ENCODE data around the gene ATXN7L3B. TPM values are rescaled to one million over a fixed set of nuclear protein-coding genes. Genes with fewer than 3 reads are reported as not detected.
"Not testable (repeated sequence)": the region's sequence is repeated elsewhere in the genome, so short reads cannot be mapped to it uniquely, and the experiment has no call there.

The ATXN7L3B gene
- 13.1 and 20.5 TPM in 2 replicates for total RNA-seq

GRCh38 chr12:74537707-74538385 is at the start of gene ATXN7L3B:
TSS of gene ATXN7L3B (plus strand) at chr12:74537835. CDS start at chr12:74538113, 278 bp downstream.
- TF ChIP-seq, protein P1, sequence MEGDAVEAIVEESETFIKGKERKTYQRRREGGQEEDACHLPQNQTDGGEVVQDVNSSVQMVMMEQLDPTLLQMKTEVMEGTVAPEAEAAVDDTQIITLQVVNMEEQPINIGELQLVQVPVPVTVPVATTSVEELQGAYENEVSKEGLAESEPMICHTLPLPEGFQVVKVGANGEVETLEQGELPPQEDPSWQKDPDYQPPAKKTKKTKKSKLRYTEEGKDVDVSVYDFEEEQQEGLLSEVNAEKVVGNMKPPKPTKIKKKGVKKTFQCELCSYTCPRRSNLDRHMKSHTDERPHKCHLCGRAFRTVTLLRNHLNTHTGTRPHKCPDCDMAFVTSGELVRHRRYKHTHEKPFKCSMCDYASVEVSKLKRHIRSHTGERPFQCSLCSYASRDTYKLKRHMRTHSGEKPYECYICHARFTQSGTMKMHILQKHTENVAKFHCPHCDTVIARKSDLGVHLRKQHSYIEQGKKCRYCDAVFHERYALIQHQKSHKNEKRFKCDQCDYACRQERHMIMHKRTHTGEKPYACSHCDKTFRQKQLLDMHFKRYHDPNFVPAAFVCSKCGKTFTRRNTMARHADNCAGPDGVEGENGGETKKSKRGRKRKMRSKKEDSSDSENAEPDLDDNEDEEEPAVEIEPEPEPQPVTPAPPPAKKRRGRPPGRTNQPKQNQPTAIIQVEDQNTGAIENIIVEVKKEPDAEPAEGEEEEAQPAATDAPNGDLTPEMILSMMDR (conservative IDR thresholded peaks at IDR 0.05; ENCODE audit: low read depth, low read length) = peak; percentile 10
- peak within 1 kb of the TSS; percentile 64 for H3K4me3 ChIP-seq (ENCODE audit: low read depth, low read length)
- DNase-seq (ENCODE audit: low read depth) = peak; percentile 57

GRCh38 chr12:74488134-74488533 is 49.5 kb upstream of the ATXN7L3B start:
- no peak overlapping the region for H3K4me3 ChIP-seq (ENCODE audit: low read depth, low read length)
- TF ChIP-seq, protein P1 (conservative IDR thresholded peaks at IDR 0.05; ENCODE audit: low read depth, low read length) = no peak
- no peak for DNase-seq (ENCODE audit: low read depth)

DNA sequence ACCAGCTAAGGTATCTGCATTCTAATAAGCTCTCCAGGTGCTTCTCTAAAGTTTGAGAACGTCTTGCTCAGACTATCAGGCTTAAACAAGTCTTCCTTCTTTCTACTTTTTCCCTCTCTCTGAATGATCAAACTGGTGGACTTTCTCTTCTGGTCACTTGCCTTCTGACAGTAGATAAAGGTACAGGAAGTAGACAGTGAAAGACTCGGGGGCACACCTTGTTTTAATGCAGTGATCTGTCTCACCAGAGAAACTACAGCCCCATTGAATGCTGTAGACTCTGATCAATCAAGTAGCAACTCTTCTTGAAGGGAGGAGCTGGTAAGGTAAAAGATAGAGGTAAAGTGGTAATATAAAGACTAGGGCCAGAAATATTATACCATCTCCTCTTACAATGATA is 48.1 kb upstream of the ATXN7L3B start:
- DNase-seq (ENCODE audit: low read depth) = no peak
- no peak overlapping the region for H3K4me3 ChIP-seq (ENCODE audit: low read depth, low read length)
- TF ChIP-seq, protein P1 (conservative IDR thresholded peaks at IDR 0.05; ENCODE audit: low read depth, low read length) = no peak

DNA sequence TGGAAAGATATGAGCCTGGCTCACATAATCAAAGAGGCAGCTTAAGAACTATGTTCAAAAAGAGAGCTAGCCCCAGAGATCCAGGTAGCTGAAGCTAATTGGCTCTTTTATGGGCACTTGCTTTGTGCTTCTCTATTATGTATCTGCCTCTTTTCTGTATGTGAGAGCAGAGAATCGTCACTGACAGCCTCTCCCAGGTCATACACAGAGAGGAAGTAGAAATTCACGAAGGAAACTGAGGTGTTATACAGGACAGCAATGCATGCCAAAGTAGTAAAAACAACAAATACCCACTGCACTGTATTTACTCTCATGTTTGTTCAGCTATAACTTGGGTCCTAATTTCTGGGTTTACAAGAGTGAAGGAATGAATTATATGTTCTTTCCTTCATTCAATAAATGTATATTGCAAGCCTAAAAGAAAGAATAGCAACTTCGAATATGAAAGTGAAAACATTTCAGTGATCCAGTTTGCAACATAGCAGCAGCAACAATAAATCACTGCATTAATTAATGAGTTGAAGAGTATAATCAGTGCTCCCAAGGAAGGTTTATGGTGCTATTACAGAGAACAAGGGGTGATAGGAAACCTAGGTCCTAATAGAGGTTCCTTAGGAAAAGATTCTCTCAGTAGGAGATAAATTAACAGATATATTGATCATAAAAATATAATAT is 47.1 kb upstream of the ATXN7L3B start:
- H3K4me3 ChIP-seq (ENCODE audit: low read depth, low read length) = peak overlapping the region; percentile 12
- TF ChIP-seq, protein P1 (conservative IDR thresholded peaks at IDR 0.05; ENCODE audit: low read depth, low read length) = no peak
- no peak for DNase-seq (ENCODE audit: low read depth)

DNA sequence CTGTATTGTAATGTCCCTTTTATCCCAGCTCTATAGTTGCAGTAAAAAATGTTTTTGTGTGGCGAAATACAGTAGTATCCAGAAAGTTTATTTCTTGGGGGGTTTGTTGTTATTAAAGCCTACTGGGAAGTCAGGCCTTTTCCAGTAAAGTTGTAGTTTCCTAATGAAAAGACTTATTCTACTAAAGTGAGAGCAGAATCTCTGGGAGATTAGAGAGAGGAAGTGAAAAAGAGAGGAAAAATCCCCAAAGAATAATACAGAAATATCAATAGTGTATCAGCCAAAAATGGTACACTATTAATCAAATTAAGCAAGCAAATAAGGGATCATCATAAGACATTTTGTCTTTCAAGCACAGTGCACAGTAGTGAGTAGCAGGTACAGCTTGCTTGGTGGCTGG is 46.3 kb upstream of the ATXN7L3B start:
- no peak overlapping the region for H3K4me3 ChIP-seq (ENCODE audit: low read depth, low read length)
- DNase-seq (ENCODE audit: low read depth) = no peak
- TF ChIP-seq, protein P1 (conservative IDR thresholded peaks at IDR 0.05; ENCODE audit: low read depth, low read length) = no peak

GRCh38 chr12:74499192-74499591 is 38.4 kb upstream of the ATXN7L3B start:
- TF ChIP-seq, protein P1 (conservative IDR thresholded peaks at IDR 0.05; ENCODE audit: low read depth, low read length) = no peak
- no peak overlapping the region for H3K4me3 ChIP-seq (ENCODE audit: low read depth, low read length)
- DNase-seq (ENCODE audit: low read depth) = no peak

GRCh38 chr12:74508873-74509657 is 28.6 kb upstream of the ATXN7L3B start:
- DNase-seq (ENCODE audit: low read depth); H3K4me3 ChIP-seq (ENCODE audit: low read depth, low read length): not testable (repeated sequence)
